GM06990 (cell line): ENCODE data around the gene BIRC3.

Experiments used
- DNase-seq: peaks from one replicate; pipeline ENCODE4 v3.0.0-alpha.2; 2011; ENCODE audit not compliant: insufficient read length; ENCODE audit errors: extremely low read depth
- H3K27me3 ChIP-seq: replicated peaks from 2 replicates; pipeline ENCODE4 v1.6.0; 2011; ENCODE audit warnings: low read length; ENCODE audit not compliant: control insufficient read depth, insufficient read depth
- H3K36me3 ChIP-seq: 2 replicates; pipeline ENCODE4 v1.5.1; 2011; ENCODE audit warnings: low read length; ENCODE audit not compliant: control insufficient read depth, insufficient read depth
- H3K4me3 ChIP-seq: replicated peaks from 2 replicates; pipeline ENCODE4 v1.5.1; 2011; ENCODE audit warnings: low read depth, mild to moderate bottlenecking, control low read depth, low read length
- TF ChIP-seq, protein P1 (sequence below): IDR thresholded peaks from 2 replicates; pipeline ENCODE4 v1.5.1; 2011; ENCODE audit warnings: low read length, control low read depth, mild to moderate bottlenecking, inconsistent platforms; ENCODE audit not compliant: insufficient read depth, poor library complexity, severe bottlenecking

BIRC3 gene

DNA sequence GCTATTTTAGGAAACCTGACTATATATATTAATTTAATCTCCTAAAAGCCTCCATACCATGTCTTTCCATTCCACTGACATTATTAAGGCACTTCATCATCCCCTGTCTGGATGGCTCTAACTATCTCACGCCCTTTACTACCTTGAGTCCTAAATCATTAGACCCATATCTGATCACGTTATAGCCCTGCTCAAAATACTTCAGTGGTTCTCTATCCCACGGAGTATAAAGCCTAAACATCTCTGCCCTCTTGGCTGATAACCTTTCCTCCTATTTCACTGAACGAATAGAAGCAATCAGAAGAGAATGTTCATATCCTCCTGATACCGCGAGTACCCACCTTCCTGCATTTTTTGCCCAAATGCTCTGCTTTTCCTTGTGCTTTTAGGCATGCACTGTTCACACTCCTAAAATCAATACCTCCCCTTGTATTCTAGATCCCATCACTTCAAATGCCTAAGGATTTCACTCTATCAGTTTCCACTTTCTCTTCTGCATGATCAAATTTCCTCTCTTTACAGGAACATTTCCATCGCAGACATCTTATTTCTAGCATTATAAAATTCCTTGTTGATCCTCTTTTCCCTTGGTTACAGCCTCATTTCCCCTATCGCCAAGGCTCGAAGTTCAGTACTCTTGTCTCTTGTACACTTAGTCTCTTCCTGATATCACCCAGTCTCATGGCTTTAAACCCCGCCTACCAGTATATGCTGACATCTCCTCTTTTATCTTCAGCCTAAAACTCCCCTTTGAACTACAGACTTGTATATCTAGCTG, 45.0 kb upstream of the BIRC3 start:
- DNase-seq: no peak
- Histone ChIP-seq H3K27me3 (peaks cover 1% of the 10 kb centered on the region), H3K36me3 (no peaks in the 10 kb centered on the region), H3K4me3 (no peak overlapping the region)
- TF ChIP-seq, protein P1, sequence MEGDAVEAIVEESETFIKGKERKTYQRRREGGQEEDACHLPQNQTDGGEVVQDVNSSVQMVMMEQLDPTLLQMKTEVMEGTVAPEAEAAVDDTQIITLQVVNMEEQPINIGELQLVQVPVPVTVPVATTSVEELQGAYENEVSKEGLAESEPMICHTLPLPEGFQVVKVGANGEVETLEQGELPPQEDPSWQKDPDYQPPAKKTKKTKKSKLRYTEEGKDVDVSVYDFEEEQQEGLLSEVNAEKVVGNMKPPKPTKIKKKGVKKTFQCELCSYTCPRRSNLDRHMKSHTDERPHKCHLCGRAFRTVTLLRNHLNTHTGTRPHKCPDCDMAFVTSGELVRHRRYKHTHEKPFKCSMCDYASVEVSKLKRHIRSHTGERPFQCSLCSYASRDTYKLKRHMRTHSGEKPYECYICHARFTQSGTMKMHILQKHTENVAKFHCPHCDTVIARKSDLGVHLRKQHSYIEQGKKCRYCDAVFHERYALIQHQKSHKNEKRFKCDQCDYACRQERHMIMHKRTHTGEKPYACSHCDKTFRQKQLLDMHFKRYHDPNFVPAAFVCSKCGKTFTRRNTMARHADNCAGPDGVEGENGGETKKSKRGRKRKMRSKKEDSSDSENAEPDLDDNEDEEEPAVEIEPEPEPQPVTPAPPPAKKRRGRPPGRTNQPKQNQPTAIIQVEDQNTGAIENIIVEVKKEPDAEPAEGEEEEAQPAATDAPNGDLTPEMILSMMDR: no peak

DNA sequence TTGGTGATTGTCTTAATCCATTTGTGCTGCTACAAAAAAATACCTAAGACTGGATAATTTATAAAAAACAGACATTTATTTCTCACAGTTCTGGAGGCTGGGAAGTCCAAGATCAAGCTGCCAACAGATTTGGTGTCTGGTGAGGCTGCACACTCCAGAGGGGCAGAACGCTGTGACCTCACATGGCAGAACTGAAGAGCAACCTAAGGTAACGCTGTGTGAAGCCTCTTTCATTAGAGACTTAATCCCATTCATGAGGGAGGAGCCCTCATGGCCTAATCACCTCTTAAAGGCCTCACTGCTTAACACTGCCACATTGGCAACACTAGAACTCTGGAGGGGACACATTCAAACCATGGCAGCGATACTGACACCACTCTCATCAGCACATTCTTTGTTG, 42.7 kb upstream of the BIRC3 start:
- H3K36me3 ChIP-seq: no peaks in the 10 kb centered on the region
- H3K27me3 ChIP-seq: no peaks in the 10 kb centered on the region; the same call in 1 of the 2 replicates
- no peak for DNase-seq
- no peak overlapping the region for H3K4me3 ChIP-seq
- TF ChIP-seq, protein P1: no peak

DNA sequence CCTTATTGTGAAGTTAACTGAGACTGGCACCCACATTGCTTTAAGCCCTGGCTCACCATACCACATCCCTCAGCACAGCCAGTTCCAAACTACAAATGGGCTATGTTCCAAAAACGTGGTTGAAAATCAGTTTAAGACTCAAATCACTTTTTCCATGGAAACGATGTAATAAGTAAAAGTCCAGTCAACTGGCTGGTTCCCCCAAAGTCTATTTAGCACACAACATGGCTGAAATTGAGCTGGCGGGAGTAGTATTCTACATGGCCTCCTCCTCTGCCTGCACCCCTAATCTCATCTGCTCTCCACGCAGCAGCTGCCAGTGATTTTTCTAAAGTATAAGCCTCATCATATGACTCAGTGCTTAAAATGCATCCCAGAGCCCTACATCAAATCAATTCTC, 40.9 kb upstream of the BIRC3 start:
- H3K27me3 ChIP-seq: no peaks in the 10 kb centered on the region
- H3K4me3 ChIP-seq: no peak overlapping the region
- TF ChIP-seq, protein P1: no peak
- DNase-seq: no peak
- no peaks in the 10 kb centered on the region for H3K36me3 ChIP-seq

DNA sequence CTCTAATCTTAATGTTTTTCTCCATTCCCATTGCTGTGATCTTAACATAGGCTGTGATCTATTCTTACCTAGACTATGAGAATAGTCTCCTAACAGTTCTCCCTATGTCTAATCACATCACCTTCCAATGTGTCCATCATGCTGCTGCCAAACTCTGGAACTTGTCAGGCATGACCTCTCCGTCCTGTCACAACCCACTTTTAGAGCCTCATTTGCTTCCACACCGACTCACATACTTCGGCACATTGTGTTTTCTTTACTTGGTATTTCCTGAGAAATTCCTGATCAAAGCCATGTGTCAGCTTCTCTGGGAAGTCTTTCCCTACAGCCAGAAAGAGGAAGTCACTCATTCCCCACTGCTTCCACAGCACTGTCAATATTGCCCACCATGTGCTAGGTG, 40.5 kb upstream of the BIRC3 start:
- H3K27me3 ChIP-seq: no peaks in the 10 kb centered on the region
- H3K4me3 ChIP-seq: no peak overlapping the region
- TF ChIP-seq, protein P1: no peak
- no peaks in the 10 kb centered on the region for H3K36me3 ChIP-seq
- DNase-seq: no peak

DNA sequence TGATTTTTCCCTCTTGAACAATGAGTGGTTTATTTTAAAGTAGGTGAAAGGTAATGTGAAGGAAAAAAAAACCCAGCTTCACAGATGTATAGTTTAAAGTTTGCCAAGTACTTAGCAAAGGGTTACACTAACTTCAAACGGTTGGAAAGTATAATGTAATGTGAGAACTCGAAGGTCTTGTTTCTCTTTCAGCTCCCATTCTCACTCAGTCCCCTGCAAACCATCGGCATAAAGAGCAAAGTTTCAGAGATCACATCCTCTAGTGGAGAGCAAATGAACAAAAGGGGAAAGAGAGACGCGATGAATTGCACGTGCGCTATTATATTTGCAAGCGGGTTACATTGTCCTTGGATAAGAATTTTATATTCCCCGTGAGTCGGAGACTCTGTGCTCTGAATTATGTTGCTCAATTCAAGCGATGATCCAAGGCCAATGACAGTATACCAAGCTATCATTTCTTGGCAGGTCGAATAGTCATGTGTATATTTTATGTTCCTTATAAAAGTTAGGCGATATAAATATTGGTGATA, 37.6 kb upstream of the BIRC3 start:
- peak; percentile 29 for DNase-seq
- H3K4me3 ChIP-seq: no peak overlapping the region
- H3K27me3 ChIP-seq: no peaks in the 10 kb centered on the region
- TF ChIP-seq, protein P1: peak; percentile 32
- no peaks in the 10 kb centered on the region for H3K36me3 ChIP-seq
